ENCODE results near the gene IL20RB. TPM values are rescaled to one million over a fixed set of nuclear protein-coding genes. Genes with fewer than 3 reads are reported as not detected.
A peak's percentile ranks its signal among the peaks of the same experiment; 100 is the strongest.

IL20RB gene
- total RNA-seq, 4 donors from 2014 or later, result 0.75 to 1.4 (median 1.1) TPM

- Histone ChIP-seq H3K27ac (replicated peaks in 1 of 4) (no peak overlapping the region), H3K4me3 (no peak overlapping the region), H3K4me1 (peaks cover 21 to 60% (median 49%) of the 10 kb centered on the region in 4 donors), H3K9me3 (no peaks in the 10 kb centered on the region), H3K36me3 (peaks cover 0 to 7% (median 0%) of the 10 kb centered on the region in 4 donors), H3K27me3 (no peaks in the 10 kb centered on the region)
- intact Hi-C loops (cut with DNase I), result no loop called here
- DNase-seq (ENCODE audit: extremely low spot score), result no peak
- no peak for TF ChIP-seq POLR2A (IDR thresholded peaks at IDR 0.05; ENCODE audit: low read depth)
- TF ChIP-seq CTCF (IDR thresholded peaks at IDR 0.05), result no peak
- TF ChIP-seq POLR2AphosphoS5 (IDR thresholded peaks at IDR 0.05), result no peak
- no peak for TF ChIP-seq EP300 (IDR thresholded peaks at IDR 0.05)
- 85% methylated on average over 1 of the region's 1 CpG for WGBS
These were observed 18.3 kb upstream of the IL20RB start for GRCh38 chr3:136939489-136939888.

- WGBS, result 82% methylated on average over 1 of the region's 1 CpG
- intact Hi-C loops (cut with DNase I), result no loop called here
- H3K4me1 ChIP-seq, result peaks cover 19 to 63% (median 55%) of the 10 kb centered on the region in 4 donors
These were observed 15.0 kb upstream of the IL20RB start for GRCh38 chr3:136942803-136943202.

GRCh38 chr3:136943436-136943835 lies 14.3 kb upstream of the IL20RB start:
- Histone ChIP-seq H3K4me3 (no peak overlapping the region), H3K9me3 (no peaks in the 10 kb centered on the region), H3K27ac (replicated peaks in 1 of 4) (peak overlapping the region in 1 of 4 donors; percentile 16), H3K36me3 (peaks cover 0 to 9% (median 8%) of the 10 kb centered on the region in 4 donors), H3K4me1 (peaks cover 13 to 63% (median 51%) of the 10 kb centered on the region in 4 donors), H3K27me3 (no peaks in the 10 kb centered on the region)
- TF ChIP-seq CTCF (IDR thresholded peaks at IDR 0.05) (no peak), POLR2AphosphoS5 (IDR thresholded peaks at IDR 0.05) (no peak), POLR2A (IDR thresholded peaks at IDR 0.05; ENCODE audit: low read depth) (no peak), EP300 (IDR thresholded peaks at IDR 0.05) (no peak)
- intact Hi-C loops (cut with DNase I), result no loop called here
- WGBS, result 64% methylated on average over 3 of the region's 3 CpGs
- no peak for DNase-seq (ENCODE audit: extremely low spot score)

More at GRCh38 chr3:136942803-136943202, 15.0 kb upstream of the IL20RB start:
- Histone ChIP-seq H3K27me3 (no peaks in the 10 kb centered on the region), H3K27ac (replicated peaks in 1 of 4) (no peak overlapping the region), H3K9me3 (no peaks in the 10 kb centered on the region), H3K4me3 (no peak overlapping the region), H3K36me3 (peaks cover 0 to 9% (median 8%) of the 10 kb centered on the region in 4 donors)
- TF ChIP-seq EP300 (IDR thresholded peaks at IDR 0.05) (no peak), POLR2A (IDR thresholded peaks at IDR 0.05; ENCODE audit: low read depth) (no peak), POLR2AphosphoS5 (IDR thresholded peaks at IDR 0.05) (no peak), CTCF (IDR thresholded peaks at IDR 0.05) (no peak)
- DNase-seq (ENCODE audit: extremely low spot score), result no peak

GRCh38 chr3:136946978-136947377 lies 10.8 kb upstream of the IL20RB start:
- Histone ChIP-seq H3K9me3 (no peaks in the 10 kb centered on the region), H3K27ac (replicated peaks in 1 of 4) (no peak overlapping the region), H3K4me1 (peaks cover 14 to 45% (median 38%) of the 10 kb centered on the region in 4 donors), H3K36me3 (peaks cover 0 to 9% (median 8%) of the 10 kb centered on the region in 4 donors), H3K4me3 (no peak overlapping the region), H3K27me3 (no peaks in the 10 kb centered on the region)
- no peak for DNase-seq (ENCODE audit: extremely low spot score)
- intact Hi-C loops (cut with DNase I), result no loop called here
- 69% methylated on average over 1 of the region's 1 CpG for WGBS
- TF ChIP-seq POLR2A (IDR thresholded peaks at IDR 0.05; ENCODE audit: low read depth), result no peak
- TF ChIP-seq POLR2AphosphoS5 (IDR thresholded peaks at IDR 0.05), result no peak
- TF ChIP-seq EP300 (IDR thresholded peaks at IDR 0.05), result no peak
- TF ChIP-seq CTCF (IDR thresholded peaks at IDR 0.05), result no peak

- H3K4me1 ChIP-seq, result peaks cover 14 to 40% (median 33%) of the 10 kb centered on the region in 4 donors
- no peak for DNase-seq (ENCODE audit: extremely low spot score)
- intact Hi-C loops (cut with DNase I), result no loop called here
- TF ChIP-seq POLR2A (IDR thresholded peaks at IDR 0.05; ENCODE audit: low read depth) (no peak), POLR2AphosphoS5 (IDR thresholded peaks at IDR 0.05) (no peak), CTCF (IDR thresholded peaks at IDR 0.05) (no peak), EP300 (IDR thresholded peaks at IDR 0.05) (no peak)
- no peak overlapping the region for H3K4me3 ChIP-seq
- H3K27ac ChIP-seq (replicated peaks in 1 of 4), result no peak overlapping the region
- H3K36me3 ChIP-seq, result peaks cover 0 to 9% (median 8%) of the 10 kb centered on the region in 4 donors
- no peaks in the 10 kb centered on the region for H3K27me3 ChIP-seq
- H3K9me3 ChIP-seq, result no peaks in the 10 kb centered on the region
- 50% methylated on average over 2 of the region's 2 CpGs for WGBS
These were observed 10.3 kb upstream of the IL20RB start for GRCh38 chr3:136947477-136947876.
